ENCODE data around the gene INAVA.
"Not testable (repeated sequence)": the region's sequence is repeated elsewhere in the genome, so short reads cannot be mapped to it uniquely, and the experiment has no call there.

DNA sequence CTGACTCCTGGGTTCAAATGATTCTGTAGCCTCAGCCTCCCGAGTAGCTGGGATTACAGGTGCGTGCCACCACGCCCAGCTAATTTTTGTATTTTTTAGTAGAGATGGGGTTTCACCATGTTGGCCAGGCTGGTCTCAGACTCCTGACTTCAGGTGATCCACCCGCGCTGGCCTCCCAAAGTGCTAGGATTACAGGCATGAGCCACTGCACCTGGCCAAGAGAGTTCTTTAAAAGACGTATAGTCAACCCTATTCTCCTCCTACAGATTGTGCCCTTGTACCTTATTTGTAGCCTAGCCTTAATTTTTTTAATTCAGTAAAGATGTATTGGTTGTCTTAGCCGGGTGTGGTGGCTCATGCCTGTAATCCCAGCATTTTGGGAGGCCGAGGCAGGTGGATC, 35.6 kb downstream of the INAVA start:
- TF ChIP-seq, protein P1, sequence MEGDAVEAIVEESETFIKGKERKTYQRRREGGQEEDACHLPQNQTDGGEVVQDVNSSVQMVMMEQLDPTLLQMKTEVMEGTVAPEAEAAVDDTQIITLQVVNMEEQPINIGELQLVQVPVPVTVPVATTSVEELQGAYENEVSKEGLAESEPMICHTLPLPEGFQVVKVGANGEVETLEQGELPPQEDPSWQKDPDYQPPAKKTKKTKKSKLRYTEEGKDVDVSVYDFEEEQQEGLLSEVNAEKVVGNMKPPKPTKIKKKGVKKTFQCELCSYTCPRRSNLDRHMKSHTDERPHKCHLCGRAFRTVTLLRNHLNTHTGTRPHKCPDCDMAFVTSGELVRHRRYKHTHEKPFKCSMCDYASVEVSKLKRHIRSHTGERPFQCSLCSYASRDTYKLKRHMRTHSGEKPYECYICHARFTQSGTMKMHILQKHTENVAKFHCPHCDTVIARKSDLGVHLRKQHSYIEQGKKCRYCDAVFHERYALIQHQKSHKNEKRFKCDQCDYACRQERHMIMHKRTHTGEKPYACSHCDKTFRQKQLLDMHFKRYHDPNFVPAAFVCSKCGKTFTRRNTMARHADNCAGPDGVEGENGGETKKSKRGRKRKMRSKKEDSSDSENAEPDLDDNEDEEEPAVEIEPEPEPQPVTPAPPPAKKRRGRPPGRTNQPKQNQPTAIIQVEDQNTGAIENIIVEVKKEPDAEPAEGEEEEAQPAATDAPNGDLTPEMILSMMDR (IDR thresholded peaks at IDR 0.05), result not testable (repeated sequence)
- TF ChIP-seq POLR2A (IDR thresholded peaks at IDR 0.05), result not testable (repeated sequence)

Data from heart left ventricle (tissue), 13 donors.